Myocyte (in vitro differentiated cells): ENCODE results near the gene AIMP1. TPM values are rescaled to one million over a fixed set of nuclear protein-coding genes. Genes with fewer than 3 reads are reported as not detected.
A peak's percentile ranks its signal among the peaks of the same experiment; 100 is the strongest.
"Not testable (repeated sequence)": the region's sequence is repeated elsewhere in the genome, so short reads cannot be mapped to it uniquely, and the experiment has no call there.

Experiments used
- DNase-seq: peaks from one replicate; pipeline ENCODE4 v3.0.0-alpha.2; 2012; ENCODE audit warnings: low read depth
- total RNA-seq: library from RNA; depleted of rRNA; stranded (reverse); fragments of >200 nt; gene quantifications from 2 replicates; pipeline ENCODE4 v1.2.3, GENCODE V29; 2014

The AIMP1 gene
- total RNA-seq, 1 donor from 2014 or later, result 43.9 TPM

GRCh38 chr4:106347167-106347566 lies 30.8 kb downstream of the AIMP1 start:
- no peak for DNase-seq

- no peak for DNase-seq
Observed at GRCh38 chr4:106351016-106351415, 34.7 kb downstream of the AIMP1 start.

- DNase-seq, result no peak
Observed at GRCh38 chr4:106353786-106354185, 37.4 kb downstream of the AIMP1 start.

- DNase-seq, result no peak
Observed at GRCh38 chr4:106355193-106355592, 38.8 kb downstream of the AIMP1 start.

DNA sequence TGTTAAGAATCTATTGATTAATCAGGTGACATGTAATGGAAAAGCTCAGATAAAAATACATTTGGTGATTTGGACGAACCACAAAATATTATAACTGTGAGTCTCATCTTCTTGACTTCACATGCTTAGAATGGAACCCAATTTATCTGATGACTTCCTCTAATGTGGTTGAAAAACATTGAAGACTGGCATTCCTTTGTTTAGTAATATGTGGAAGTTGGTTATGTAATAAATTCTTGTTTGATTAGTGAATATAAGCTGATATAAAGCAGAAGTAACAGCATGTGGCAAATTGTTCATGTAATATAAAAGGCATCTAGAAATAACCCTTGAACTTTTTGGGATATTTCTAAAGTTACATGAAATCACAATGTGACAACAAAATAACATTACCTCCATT lies 42.5 kb downstream of the AIMP1 start:
- peak; percentile 54 for DNase-seq

DNA sequence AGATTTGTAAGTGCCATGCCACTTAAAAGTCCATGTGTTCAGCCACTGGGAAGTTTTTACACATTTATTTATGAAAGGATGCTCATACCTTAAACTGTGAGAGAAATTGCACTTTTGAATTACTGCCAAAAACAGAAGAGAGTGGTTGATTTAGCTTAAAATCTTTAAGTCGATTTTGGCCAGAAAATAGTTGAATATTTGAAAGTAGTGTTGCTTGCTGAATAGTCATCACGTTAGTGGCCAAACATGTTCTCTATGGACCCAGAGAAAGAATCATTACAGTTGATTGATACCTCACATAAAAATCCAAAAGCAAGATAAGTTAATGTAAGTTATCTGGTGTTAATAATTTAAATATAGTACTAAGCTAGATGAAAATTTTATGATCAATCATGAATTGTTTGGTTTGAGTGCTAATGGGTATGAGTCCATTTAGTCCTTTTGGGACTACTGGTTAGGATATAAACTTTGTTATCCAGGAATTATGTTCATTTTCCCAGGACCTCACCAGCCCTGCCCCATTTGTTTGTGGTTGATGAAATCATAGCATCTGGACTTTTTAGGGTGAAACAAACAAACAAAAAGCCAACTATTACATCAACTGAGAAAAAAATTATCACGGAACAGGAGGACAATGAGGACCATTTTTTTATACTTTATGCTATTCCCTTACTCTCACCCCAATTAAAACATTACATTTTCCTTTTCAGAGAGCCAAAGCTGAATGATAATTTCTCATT lies 45.9 kb downstream of the AIMP1 start:
- peak; percentile 45 for DNase-seq

DNA sequence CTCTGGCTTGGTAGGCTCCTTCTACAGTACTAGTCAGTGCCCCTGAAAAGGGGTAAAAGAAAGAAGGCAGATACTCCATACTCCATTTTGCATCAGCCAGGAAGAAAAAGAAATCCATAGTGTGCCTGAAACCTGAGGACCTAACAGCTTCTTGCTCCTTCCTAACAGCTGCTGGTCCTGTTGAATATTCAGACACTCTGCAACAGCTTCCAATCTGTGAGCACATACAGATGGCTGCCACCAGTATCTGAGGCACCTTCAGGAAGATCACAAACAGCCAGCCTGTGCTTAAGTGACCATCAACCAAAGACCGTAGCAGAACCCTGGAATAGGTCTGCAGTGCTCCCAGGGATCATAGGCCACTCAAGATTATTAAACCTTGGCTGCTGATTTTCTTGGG lies 47.9 kb downstream of the AIMP1 start:
- DNase-seq, result peak; percentile 23

DNA sequence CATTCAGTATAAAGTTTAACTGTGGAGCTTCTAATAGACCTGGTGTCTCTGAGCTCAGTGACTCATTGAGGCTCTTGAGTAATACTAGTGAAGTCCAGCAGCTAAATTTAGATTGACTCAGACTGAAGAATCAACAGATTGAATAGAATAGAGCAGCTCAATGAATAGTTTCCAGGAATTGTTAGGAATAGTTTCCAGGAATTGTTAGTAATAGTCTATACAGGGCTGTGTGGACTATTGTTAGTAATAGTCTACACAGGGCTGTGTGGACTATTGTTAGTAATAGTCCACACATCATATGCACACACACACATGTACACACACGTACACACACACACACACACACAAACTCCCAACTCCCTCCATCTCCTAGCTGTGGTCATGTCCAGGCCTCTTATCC lies 49.3 kb downstream of the AIMP1 start:
- DNase-seq, result peak; percentile 84

DNA sequence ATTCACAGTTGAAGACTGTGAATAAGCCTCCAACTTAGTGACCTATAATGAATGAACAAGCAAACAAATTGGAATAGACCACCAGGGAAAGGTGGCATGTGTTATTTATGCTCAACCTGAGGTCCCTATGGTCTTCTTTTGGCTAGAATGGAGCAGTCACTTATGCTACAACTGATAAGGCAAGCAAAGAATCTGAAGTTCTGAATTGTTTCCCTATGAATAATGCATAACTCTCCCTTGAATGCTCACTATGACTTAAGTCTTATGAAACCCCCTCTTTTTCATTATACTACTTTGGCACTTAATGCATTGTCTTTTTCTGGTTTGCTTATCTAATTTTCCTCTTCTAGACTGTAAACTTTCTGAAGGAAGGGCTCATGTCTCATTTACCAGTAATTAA lies 49.7 kb downstream of the AIMP1 start:
- no peak for DNase-seq

DNA sequence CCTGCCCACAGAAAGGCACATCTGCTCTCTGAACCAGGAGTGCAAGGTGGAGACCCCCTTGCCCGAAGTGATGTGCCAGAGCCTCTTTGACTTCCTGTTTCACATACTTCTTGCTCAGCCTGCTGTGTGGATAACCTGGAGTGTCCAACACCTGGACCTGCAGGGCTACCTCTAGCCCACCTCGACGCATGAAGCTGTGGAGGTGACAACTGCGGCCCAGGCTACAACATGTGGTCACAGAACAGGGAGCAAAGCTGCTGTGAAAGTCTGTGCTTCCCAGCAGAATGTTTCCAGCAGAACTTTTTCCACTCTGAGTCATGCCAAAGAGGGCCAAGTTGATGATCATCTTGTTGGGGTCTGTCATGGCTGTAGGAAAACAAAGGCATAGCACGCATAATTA lies 50.7 kb downstream of the AIMP1 start:
- no peak for DNase-seq

GRCh38 chr4:106368678-106369077 lies 52.3 kb downstream of the AIMP1 start, which contains the start of gene GIMD1:
TSS of gene GIMD1 (minus strand) at chr4:106368778. CDS start at chr4:106367435, 1,343 bp downstream.
- DNase-seq, result no peak

- DNase-seq, result peak; percentile 77
Observed at GRCh38 chr4:106369456-106370060, 53.2 kb downstream of the AIMP1 start.

DNA sequence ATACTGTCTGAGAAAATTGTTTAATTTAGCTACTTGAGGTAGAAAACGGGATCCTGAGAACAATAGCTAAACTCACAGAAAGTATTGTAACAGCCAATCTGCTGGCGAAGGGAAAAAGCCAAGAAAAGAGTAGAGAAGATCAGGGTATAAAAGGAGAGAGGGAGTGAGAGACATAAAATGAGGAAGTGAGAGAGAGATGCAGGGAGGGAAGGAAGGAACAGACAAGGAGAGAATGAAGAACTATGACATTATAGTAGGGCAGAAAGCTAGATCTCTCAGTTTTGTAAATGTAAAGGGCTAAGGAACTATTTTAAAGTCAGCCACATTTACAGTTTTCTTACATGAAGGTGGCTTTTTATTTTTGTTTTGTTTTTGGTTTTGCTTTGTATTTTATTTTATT lies 53.9 kb downstream of the AIMP1 start:
- no peak for DNase-seq

GRCh38 chr4:106371161-106371560 lies 54.8 kb downstream of the AIMP1 start:
- peak; percentile 30 for DNase-seq

- no peak for DNase-seq
Observed at GRCh38 chr4:106373026-106373425, 56.7 kb downstream of the AIMP1 start.

GRCh38 chr4:106380179-106380578 lies 63.8 kb downstream of the AIMP1 start:
- no peak for DNase-seq

- DNase-seq, result no peak
Observed at GRCh38 chr4:106384878-106385277, 68.5 kb downstream of the AIMP1 start.

GRCh38 chr4:106385853-106386393 lies 69.6 kb downstream of the AIMP1 start:
- DNase-seq, result no peak

DNA sequence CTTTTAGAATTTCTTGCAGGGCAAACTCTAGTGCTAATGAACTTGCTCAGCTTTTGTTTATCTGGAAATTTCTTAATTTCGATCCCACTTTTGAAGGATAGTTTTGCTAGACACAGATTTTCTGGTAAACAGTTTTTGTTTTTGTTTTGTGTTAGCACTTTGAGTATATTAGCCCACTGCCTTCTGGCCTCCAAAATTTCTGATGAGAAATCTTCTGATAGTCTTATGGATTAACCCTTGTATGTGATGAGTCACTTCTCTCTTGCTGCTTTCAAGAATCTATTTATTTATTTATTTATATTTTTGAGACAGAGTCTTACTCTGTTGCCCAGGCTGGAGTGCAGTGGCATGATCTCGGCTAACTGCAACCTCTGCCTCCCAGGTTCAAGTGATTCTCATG lies 79.2 kb downstream of the AIMP1 start:
- no peak for DNase-seq

DNA sequence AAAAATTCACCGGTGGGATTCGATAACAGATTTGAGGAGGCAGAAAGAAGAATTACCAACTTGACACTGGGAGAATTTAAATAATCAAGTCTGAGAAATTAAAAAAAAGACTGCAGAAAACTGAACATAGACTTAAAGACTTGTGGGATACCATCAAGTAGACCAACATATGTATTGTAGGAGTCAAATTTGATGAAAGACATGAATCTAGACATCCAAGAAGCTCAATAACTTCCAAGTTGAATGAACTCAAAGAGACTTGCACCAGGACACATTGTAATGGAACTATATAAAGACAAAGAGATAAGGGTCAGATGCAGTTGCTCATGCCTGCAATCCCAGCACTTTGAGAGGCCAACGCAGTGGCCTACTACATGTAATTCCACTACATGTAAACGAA lies 82.5 kb downstream of the AIMP1 start:
- DNase-seq, result not testable (repeated sequence)
